Chondrocyte (in vitro differentiated cells): ENCODE data around the gene RNF145. TPM values are rescaled to one million over a fixed set of nuclear protein-coding genes. Genes with fewer than 3 reads are reported as not detected.

ENCODE experiments used
- DNase-seq: peaks from one replicate; pipeline ENCODE4 v3.0.0; 2021; ENCODE audit warnings: mixed read lengths, low spot score
- H3K27ac Mint-ChIP-seq: one replicate; pipeline ENCODE4 v1.8.0; 2021; ENCODE audit warnings: mild to moderate bottlenecking, moderate library complexity, mixed read lengths; ENCODE audit not compliant: unreplicated experiment
- H3K27me3 Mint-ChIP-seq: 2 replicates; pipeline ENCODE4 v1.8.0; 2021; ENCODE audit warnings: low read depth, mixed read lengths
- H3K36me3 Mint-ChIP-seq: 2 replicates; pipeline ENCODE4 v1.8.0; 2021; ENCODE audit warnings: low read depth, mixed read lengths
- H3K4me1 Mint-ChIP-seq: 2 replicates; pipeline ENCODE4 v1.8.0; 2021; ENCODE audit warnings: low read depth, mild to moderate bottlenecking, mixed read lengths
- H3K4me3 Mint-ChIP-seq: one replicate; pipeline ENCODE4 v1.8.0; 2021; ENCODE audit warnings: mild to moderate bottlenecking, moderate library complexity, mixed read lengths; ENCODE audit not compliant: unreplicated experiment
- H3K9me3 Mint-ChIP-seq: 2 replicates; pipeline ENCODE4 v1.8.0; 2021; ENCODE audit warnings: low read depth, mixed read lengths
- CTCF ChIP-seq: fragments of 200-600 bp; sonication (generic); IDR thresholded peaks from 2 replicates; pipeline ENCODE4 v1.5.0; 2021; ENCODE audit warnings: antibody characterized with exemption, mild to moderate bottlenecking, moderate library complexity
- total RNA-seq: library from RNA; stranded (reverse); gene quantifications from 3 replicates; pipeline ENCODE4 v1.2.1, GENCODE V29; 2021

RNF145 gene
- total RNA-seq, 1 donor from 2014 or later: 83.9 TPM

DNA sequence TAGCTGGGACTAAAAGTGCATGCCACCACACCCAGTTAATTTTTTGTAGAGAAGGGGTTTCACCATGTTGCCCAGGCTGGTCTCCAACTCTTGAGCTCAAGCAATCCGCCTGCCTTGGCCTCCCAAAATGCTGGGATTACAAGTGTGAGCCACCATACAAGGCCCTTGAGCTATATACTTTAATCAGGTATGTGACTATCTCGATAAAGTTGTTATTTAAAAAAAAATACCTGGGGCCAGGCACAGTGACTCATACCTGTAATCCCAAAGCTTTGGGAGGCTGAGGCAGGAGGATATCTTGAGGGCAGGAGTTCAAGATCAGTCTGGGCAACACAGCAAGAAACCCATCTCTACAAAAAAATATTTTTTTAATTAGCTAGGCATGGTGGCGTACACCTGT lies 19.2 kb downstream of the RNF145 start:
- Mint-ChIP-seq H3K36me3 (peaks cover 12% of the 10 kb centered on the region), H3K9me3 (no peaks in the 10 kb centered on the region)
- no peak for DNase-seq

GRCh38 chr5:159189310-159189709 lies 20.0 kb downstream of the RNF145 start:
- no peak for TF ChIP-seq CTCF
- Mint-ChIP-seq H3K27ac (peak overlapping the region; percentile 52), H3K4me1 (peaks cover 44% of the 10 kb centered on the region), H3K4me3 (no peak overlapping the region), H3K27me3 (no peaks in the 10 kb centered on the region), H3K36me3 (peaks cover 10% of the 10 kb centered on the region), H3K9me3 (no peaks in the 10 kb centered on the region)
- DNase-seq: no peak

More for the DNA sequence above, 19.2 kb downstream of the RNF145 start:
- H3K4me3 Mint-ChIP-seq: no peak overlapping the region
- no peaks in the 10 kb centered on the region for H3K27me3 Mint-ChIP-seq
- no peak for TF ChIP-seq CTCF
- H3K4me1 Mint-ChIP-seq: peaks cover 36% of the 10 kb centered on the region
- peak overlapping the region; percentile 52 for H3K27ac Mint-ChIP-seq

DNA sequence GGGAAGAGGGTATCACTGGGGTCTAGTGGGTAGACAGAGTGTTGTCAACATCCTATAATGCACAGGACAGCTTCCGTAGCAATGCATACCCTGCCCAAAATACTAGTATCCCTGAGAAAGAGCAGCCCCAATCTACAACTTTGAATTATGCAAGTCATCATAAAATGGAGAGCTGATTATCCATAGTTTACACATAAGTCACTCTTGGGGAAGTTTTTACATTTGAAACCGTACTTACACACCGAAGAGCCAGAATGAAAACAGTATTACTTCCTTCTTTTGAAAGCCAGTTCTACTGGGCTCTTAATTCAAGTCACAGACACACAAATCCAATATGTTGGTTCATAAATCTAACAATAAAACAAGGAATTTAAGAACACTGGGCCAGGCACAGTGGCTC lies 21.6 kb downstream of the RNF145 start:
- DNase-seq: no peak
- peak overlapping the region; percentile 45 for H3K27ac Mint-ChIP-seq
- no peaks in the 10 kb centered on the region for H3K27me3 Mint-ChIP-seq
- peaks cover 6% of the 10 kb centered on the region for H3K36me3 Mint-ChIP-seq
- no peak for TF ChIP-seq CTCF
- peaks cover 58% of the 10 kb centered on the region for H3K4me1 Mint-ChIP-seq
- H3K9me3 Mint-ChIP-seq: no peaks in the 10 kb centered on the region
- H3K4me3 Mint-ChIP-seq: no peak overlapping the region

GRCh38 chr5:159186319-159186718 lies 23.0 kb downstream of the RNF145 start:
- H3K36me3 Mint-ChIP-seq: peaks cover 6% of the 10 kb centered on the region
- H3K4me1 Mint-ChIP-seq: peaks cover 66% of the 10 kb centered on the region
- no peak for TF ChIP-seq CTCF
- H3K9me3 Mint-ChIP-seq: no peaks in the 10 kb centered on the region
- peak overlapping the region; percentile 94 for H3K27ac Mint-ChIP-seq
- no peak for DNase-seq
- no peaks in the 10 kb centered on the region for H3K27me3 Mint-ChIP-seq
- no peak overlapping the region for H3K4me3 Mint-ChIP-seq

GRCh38 chr5:159185773-159186172 lies 23.6 kb downstream of the RNF145 start:
- H3K4me1 Mint-ChIP-seq: peaks cover 68% of the 10 kb centered on the region
- H3K9me3 Mint-ChIP-seq: no peaks in the 10 kb centered on the region
- TF ChIP-seq CTCF: no peak
- no peak for DNase-seq
- H3K36me3 Mint-ChIP-seq: peaks cover 6% of the 10 kb centered on the region
- peak overlapping the region; percentile 94 for H3K27ac Mint-ChIP-seq
- H3K4me3 Mint-ChIP-seq: no peak overlapping the region
- H3K27me3 Mint-ChIP-seq: no peaks in the 10 kb centered on the region
